Measurements from ENCODE around the gene SPATA33.

DNA sequence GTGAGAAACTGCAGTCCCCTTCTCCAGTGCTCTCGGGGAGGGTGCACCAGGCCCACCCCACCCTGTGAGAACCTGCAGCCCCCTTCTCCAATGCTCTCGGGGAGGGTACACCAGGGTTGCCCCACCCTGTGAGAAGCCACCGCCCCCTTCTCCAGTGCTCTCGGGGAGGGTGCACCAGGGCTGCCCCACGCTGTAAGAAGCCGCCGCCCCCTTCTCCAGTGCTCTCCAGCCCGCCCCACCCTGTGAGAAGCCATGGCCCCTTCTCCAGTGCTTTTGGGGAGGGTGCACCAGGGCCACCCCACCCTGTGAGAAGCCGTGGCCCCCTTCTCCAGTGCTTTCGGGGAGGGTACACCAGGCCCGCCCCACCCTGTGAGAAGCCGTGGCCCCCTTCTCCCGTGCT is 12.1 kb downstream of the SPATA33 start:
- TF ChIP-seq CTCF (IDR thresholded peaks at IDR 0.05; ENCODE audit: low read length), result no peak
- no peak for TF ChIP-seq EZH2 (optimal IDR thresholded peaks at IDR 0.05; ENCODE audit: low read depth, low read length)

All from MM.1S (cell line).